ENCODE data around the gene MSX2. TPM values are rescaled to one million over a fixed set of nuclear protein-coding genes. Genes with fewer than 3 reads are reported as not detected.

Gene MSX2
- polyA plus RNA-seq, 3 donors, result 0.14 TPM; not detected in 2

- Histone ChIP-seq H3K27ac (ENCODE audit: low read depth in 1 of 2, low read length in 2 of 2) (no peak overlapping the region), H2AFZ (ENCODE audit: insufficient read depth, low read depth, low read length, poor library complexity, severe bottlenecking) (no peak overlapping the region), H3K4me2 (replicated peaks; ENCODE audit: extremely low read depth, low read length, poor library complexity, severe bottlenecking) (no peak overlapping the region), H4K20me1 (ENCODE audit: insufficient read depth, low read length) (no peaks in the 10 kb centered on the region), H3K79me2 (ENCODE audit: insufficient read depth, low read length) (no peaks in the 10 kb centered on the region), H3K4me3 (replicated peaks in 1 of 3; ENCODE audit: low read depth in 2 of 3, low read length in 3 of 3) (no peak overlapping the region), H3K4me1 (ENCODE audit: control insufficient read depth in 1 of 2, insufficient read depth in 2 of 2, low read length in 2 of 2) (no peaks in the 10 kb centered on the region), H3K36me3 (replicated peaks in 1 of 2; ENCODE audit: control insufficient read depth in 1 of 2, insufficient read depth in 2 of 2, low read length in 2 of 2) (no peaks in the 10 kb centered on the region), H3K27me3 (ENCODE audit: control insufficient read depth in 2 of 2, insufficient read depth in 2 of 2, low read length in 2 of 2) (peaks cover 63 to 82% of the 10 kb centered on the region in 2 donors), H3K9me3 (replicated peaks in 1 of 2; ENCODE audit: control insufficient read depth in 1 of 2, insufficient read depth in 1 of 2, low read length in 2 of 2) (peaks cover 0 to 35% of the 10 kb centered on the region in 2 donors), H3K9ac (ENCODE audit: insufficient read depth, low read length, poor library complexity, severe bottlenecking) (no peak overlapping the region)
- peak overlapping the region in 1 of 2 donors; percentile 80 for H3K4me3 Mint-ChIP-seq
- intact Hi-C loops (cut with micrococcal nuclease), result no loop called here
- H3K9me3 Mint-ChIP-seq, result peaks cover 0 to 33% (median 8%) of the 10 kb centered on the region in 7 donors
- no peak for DNase-seq
- H3K27ac Mint-ChIP-seq, result no peak overlapping the region
- no peak for TF ChIP-seq CTCF (IDR thresholded peaks at IDR 0.05)
- 5% methylated on average over 21 of the region's 22 CpGs for WGBS (ENCODE audit: insufficient coverage)
- peaks cover 80 to 92% (median 82%) of the 10 kb centered on the region in 3 donors for H3K27me3 Mint-ChIP-seq (ENCODE audit: low read depth in 3 of 3)
- H3K36me3 Mint-ChIP-seq, result peaks cover 0 to 3% of the 10 kb centered on the region in 2 donors
- H3K4me1 Mint-ChIP-seq, result peaks cover 2% of the 10 kb centered on the region
These were observed 10.5 kb downstream of the MSX2 start for GRCh38 chr5:174734571-174735497.

GRCh38 chr5:174735498-174736330, 11.3 kb downstream of the MSX2 start:
- peaks cover 59 to 74% of the 10 kb centered on the region in 2 donors for H3K27me3 ChIP-seq (ENCODE audit: control insufficient read depth in 2 of 2, insufficient read depth in 2 of 2, low read length in 2 of 2)
- no peak overlapping the region for H3K9ac ChIP-seq (ENCODE audit: insufficient read depth, low read length, poor library complexity, severe bottlenecking)
- H2AFZ ChIP-seq (ENCODE audit: insufficient read depth, low read depth, low read length, poor library complexity, severe bottlenecking), result no peak overlapping the region
- peaks cover 0 to 35% of the 10 kb centered on the region in 2 donors for H3K9me3 ChIP-seq (replicated peaks in 1 of 2; ENCODE audit: control insufficient read depth in 1 of 2, insufficient read depth in 1 of 2, low read length in 2 of 2)
- no peaks in the 10 kb centered on the region for H4K20me1 ChIP-seq (ENCODE audit: insufficient read depth, low read length)
- Mint-ChIP-seq H3K4me3 (peak overlapping the region in 1 of 2 donors; percentile 80), H3K27ac (no peak overlapping the region), H3K4me1 (peaks cover 2% of the 10 kb centered on the region), H3K9me3 (peaks cover 0 to 33% (median 8%) of the 10 kb centered on the region in 7 donors), H3K36me3 (peaks cover 0 to 3% of the 10 kb centered on the region in 2 donors), H3K27me3 (ENCODE audit: low read depth in 3 of 3) (peaks cover 73 to 85% (median 77%) of the 10 kb centered on the region in 3 donors)
- no peak for TF ChIP-seq CTCF (IDR thresholded peaks at IDR 0.05)
- H3K4me2 ChIP-seq (replicated peaks; ENCODE audit: extremely low read depth, low read length, poor library complexity, severe bottlenecking), result no peak overlapping the region
- 2% methylated on average over 54 of the region's 54 CpGs for WGBS (ENCODE audit: insufficient coverage)
- no peak overlapping the region for H3K27ac ChIP-seq (ENCODE audit: low read depth in 1 of 2, low read length in 2 of 2)
- no peaks in the 10 kb centered on the region for H3K4me1 ChIP-seq (ENCODE audit: control insufficient read depth in 1 of 2, insufficient read depth in 2 of 2, low read length in 2 of 2)
- H3K79me2 ChIP-seq (ENCODE audit: insufficient read depth, low read length), result no peaks in the 10 kb centered on the region
- H3K36me3 ChIP-seq (replicated peaks in 1 of 2; ENCODE audit: control insufficient read depth in 1 of 2, insufficient read depth in 2 of 2, low read length in 2 of 2), result no peaks in the 10 kb centered on the region
- DNase-seq, result no peak
- H3K4me3 ChIP-seq (replicated peaks in 1 of 3; ENCODE audit: low read depth in 2 of 3, low read length in 3 of 3), result no peak overlapping the region
- intact Hi-C loops (cut with micrococcal nuclease), result no loop called here
